ENCODE measurements around the gene OLFML3.

- TF ChIP-seq ZNF366 (tag by site-specific recombination; conservative IDR thresholded peaks at IDR 0.05), result no peak
- no peak for TF ChIP-seq CTCF (tag by site-specific recombination; IDR thresholded peaks at IDR 0.05)
- TF ChIP-seq ZNF26 (tag by site-specific recombination; IDR thresholded peaks at IDR 0.05), result no peak
- no peak for TF ChIP-seq ZNF19 (tag by site-specific recombination; IDR thresholded peaks at IDR 0.05; ENCODE audit: low read depth)
- TF ChIP-seq REPIN1 (tag by site-specific recombination; IDR thresholded peaks at IDR 0.05; ENCODE audit: low read depth), result no peak
- no peak for TF ChIP-seq ZNF639 (tag by site-specific recombination; IDR thresholded peaks at IDR 0.05)
- TF ChIP-seq PBX3 (CRISPR knock-in tag; IDR thresholded peaks at IDR 0.05), result no peak
- no peak for TF ChIP-seq ZNF274 (IDR thresholded peaks at IDR 0.05; ENCODE audit: low read length)
- no peak for TF ChIP-seq ZNF274 (tag by site-specific recombination; IDR thresholded peaks at IDR 0.05; ENCODE audit: borderline replicate concordance)
- TF ChIP-seq ELK4 (IDR thresholded peaks at IDR 0.05; ENCODE audit: borderline replicate concordance, low read depth, low read length), result no peak
Observed at GRCh38 chr1:113937146-113937545, 42.1 kb upstream of the OLFML3 start.

All from HEK293 (cell line).